ENCODE data around the gene LNPEP. TPM values are rescaled to one million over a fixed set of nuclear protein-coding genes. Genes with fewer than 3 reads are reported as not detected.
"Not testable (repeated sequence)": the region's sequence is repeated elsewhere in the genome, so short reads cannot be mapped to it uniquely, and the experiment has no call there.

The LNPEP gene
- total and polyA plus RNA-seq, 2 experiments from 2014 or later, result 7.3 to 20.1 TPM

GRCh38 chr5:96928931-96929708, 6.8 kb upstream of the LNPEP start:
- no peak overlapping the region for H3K27ac ChIP-seq
- H3K4me1 ChIP-seq (ENCODE audit: insufficient read depth), result peaks cover 10% of the 10 kb centered on the region
- no peaks in the 10 kb centered on the region for H3K36me3 ChIP-seq (ENCODE audit: low read depth)
- H3K9ac ChIP-seq, result no peak overlapping the region
- H3K4me3 ChIP-seq, result no peak overlapping the region
- no peak for TF ChIP-seq EZH2phosphoT487 (IDR thresholded peaks at IDR 0.05; ENCODE audit: insufficient read depth, low read depth)
- TF ChIP-seq EZH2 (IDR thresholded peaks at IDR 0.05; ENCODE audit: insufficient read depth, poor library complexity, severe bottlenecking), result no peak
- no peak overlapping the region for H3K4me2 ChIP-seq (ENCODE audit: unreplicated experiment)
- DNase-seq, result no peak
- no peaks in the 10 kb centered on the region for H3K9me2 ChIP-seq (ENCODE audit: insufficient read depth)
- peaks cover 13% of the 10 kb centered on the region for H3F3A ChIP-seq (ENCODE audit: insufficient read depth)
- no peak overlapping the region for H2AFZ ChIP-seq
- 90 to 97% methylated on average over 7 of the region's 7 CpGs for WGBS, 2 experiments (ENCODE audit: low coverage in 1 of 2, low lambda C conversion rate in 2 of 2, missing lambda C conversion rate in 2 of 2)
- in situ Hi-C loops (cut with MboI), result no loop called here
- H3K27me3 ChIP-seq (replicated peaks; ENCODE audit: insufficient read depth), result no peaks in the 10 kb centered on the region
- H3K9me3 ChIP-seq (ENCODE audit: low read depth), result no peaks in the 10 kb centered on the region
- no peaks in the 10 kb centered on the region for H3K79me2 ChIP-seq (ENCODE audit: insufficient read depth)
- no peaks in the 10 kb centered on the region for H4K20me1 ChIP-seq (ENCODE audit: insufficient read depth)

- DNase-seq, result no peak
- no peak overlapping the region for H3K27ac ChIP-seq
- no peaks in the 10 kb centered on the region for H3K36me3 ChIP-seq (ENCODE audit: low read depth)
- H3K9me3 ChIP-seq (ENCODE audit: low read depth), result no peaks in the 10 kb centered on the region
- peaks cover 12% of the 10 kb centered on the region for H3K4me1 ChIP-seq (ENCODE audit: insufficient read depth)
- no peaks in the 10 kb centered on the region for H3K27me3 ChIP-seq (replicated peaks; ENCODE audit: insufficient read depth)
- peaks cover 18% of the 10 kb centered on the region for H3F3A ChIP-seq (ENCODE audit: insufficient read depth)
- no peak overlapping the region for H3K4me2 ChIP-seq (ENCODE audit: unreplicated experiment)
- no peaks in the 10 kb centered on the region for H3K9me2 ChIP-seq (ENCODE audit: insufficient read depth)
- H3K4me3 ChIP-seq, result no peak overlapping the region
- WGBS, 2 experiments (ENCODE audit: low coverage in 1 of 2, low lambda C conversion rate in 2 of 2, missing lambda C conversion rate in 2 of 2), result 86 to 91% methylated on average over 3 of the region's 3 CpGs
- no peaks in the 10 kb centered on the region for H3K79me2 ChIP-seq (ENCODE audit: insufficient read depth)
- in situ Hi-C loops (cut with MboI), result no loop called here
- TF ChIP-seq EZH2 (IDR thresholded peaks at IDR 0.05; ENCODE audit: insufficient read depth, poor library complexity, severe bottlenecking) (no peak), EZH2phosphoT487 (IDR thresholded peaks at IDR 0.05; ENCODE audit: insufficient read depth, low read depth) (no peak)
- no peak overlapping the region for H2AFZ ChIP-seq
- H3K9ac ChIP-seq, result no peak overlapping the region
- H4K20me1 ChIP-seq (ENCODE audit: insufficient read depth), result no peaks in the 10 kb centered on the region
Observed at GRCh38 chr5:96930058-96930457, 5.8 kb upstream of the LNPEP start.

GRCh38 chr5:96930589-96930988, 5.3 kb upstream of the LNPEP start:
- Histone ChIP-seq H3K9me2 (ENCODE audit: insufficient read depth) (no peaks in the 10 kb centered on the region), H4K20me1 (ENCODE audit: insufficient read depth) (no peaks in the 10 kb centered on the region), H2AFZ (no peak overlapping the region), H3K4me1 (ENCODE audit: insufficient read depth) (peaks cover 12% of the 10 kb centered on the region), H3K4me2 (ENCODE audit: unreplicated experiment) (no peak overlapping the region), H3K27me3 (replicated peaks; ENCODE audit: insufficient read depth) (no peaks in the 10 kb centered on the region), H3K79me2 (ENCODE audit: insufficient read depth) (no peaks in the 10 kb centered on the region), H3F3A (ENCODE audit: insufficient read depth) (peaks cover 18% of the 10 kb centered on the region), H3K9me3 (ENCODE audit: low read depth) (no peaks in the 10 kb centered on the region), H3K27ac (no peak overlapping the region), H3K36me3 (ENCODE audit: low read depth) (no peaks in the 10 kb centered on the region), H3K4me3 (no peak overlapping the region), H3K9ac (no peak overlapping the region)
- in situ Hi-C loops (cut with MboI), result no loop called here
- no peak for DNase-seq
- TF ChIP-seq EZH2phosphoT487 (IDR thresholded peaks at IDR 0.05; ENCODE audit: insufficient read depth, low read depth), result no peak
- TF ChIP-seq EZH2 (IDR thresholded peaks at IDR 0.05; ENCODE audit: insufficient read depth, poor library complexity, severe bottlenecking), result no peak
- 91 to 94% methylated on average over 3 of the region's 3 CpGs for WGBS, 2 experiments (ENCODE audit: low coverage in 1 of 2, low lambda C conversion rate in 2 of 2, missing lambda C conversion rate in 2 of 2)

- 83 to 85% methylated on average over 2 of the region's 2 CpGs for WGBS, 2 experiments (ENCODE audit: low coverage in 1 of 2, low lambda C conversion rate in 2 of 2, missing lambda C conversion rate in 2 of 2)
Observed at GRCh38 chr5:96931037-96931436, 4.8 kb upstream of the LNPEP start.

More at GRCh38 chr5:96931037-96931436, 4.8 kb upstream of the LNPEP start:
- H3K9me3 ChIP-seq (ENCODE audit: low read depth); H3K79me2 ChIP-seq (ENCODE audit: insufficient read depth); DNase-seq; H3K4me3 ChIP-seq; H3K4me2 ChIP-seq (ENCODE audit: unreplicated experiment); in situ Hi-C loops (cut with MboI); H4K20me1 ChIP-seq (ENCODE audit: insufficient read depth); H3K9ac ChIP-seq; H3K9me2 ChIP-seq (ENCODE audit: insufficient read depth); H3K27ac ChIP-seq; H3K36me3 ChIP-seq (ENCODE audit: low read depth); H3K27me3 ChIP-seq (replicated peaks; ENCODE audit: insufficient read depth); H2AFZ ChIP-seq: not testable (repeated sequence)
- Histone ChIP-seq H3K4me1 (ENCODE audit: insufficient read depth) (peaks cover 12% of the 10 kb centered on the region), H3F3A (ENCODE audit: insufficient read depth) (peaks cover 18% of the 10 kb centered on the region)

Data from GM23248 (cell line).